Measurements from ENCODE around the gene GALNT11. TPM values are rescaled to one million over a fixed set of nuclear protein-coding genes. Genes with fewer than 3 reads are reported as not detected.
"Not testable (repeated sequence)": the region's sequence is repeated elsewhere in the genome, so short reads cannot be mapped to it uniquely, and the experiment has no call there.

GALNT11 gene
- total RNA-seq, 2 donors from 2014 or later = 45.9 to 54.4 TPM

DNA sequence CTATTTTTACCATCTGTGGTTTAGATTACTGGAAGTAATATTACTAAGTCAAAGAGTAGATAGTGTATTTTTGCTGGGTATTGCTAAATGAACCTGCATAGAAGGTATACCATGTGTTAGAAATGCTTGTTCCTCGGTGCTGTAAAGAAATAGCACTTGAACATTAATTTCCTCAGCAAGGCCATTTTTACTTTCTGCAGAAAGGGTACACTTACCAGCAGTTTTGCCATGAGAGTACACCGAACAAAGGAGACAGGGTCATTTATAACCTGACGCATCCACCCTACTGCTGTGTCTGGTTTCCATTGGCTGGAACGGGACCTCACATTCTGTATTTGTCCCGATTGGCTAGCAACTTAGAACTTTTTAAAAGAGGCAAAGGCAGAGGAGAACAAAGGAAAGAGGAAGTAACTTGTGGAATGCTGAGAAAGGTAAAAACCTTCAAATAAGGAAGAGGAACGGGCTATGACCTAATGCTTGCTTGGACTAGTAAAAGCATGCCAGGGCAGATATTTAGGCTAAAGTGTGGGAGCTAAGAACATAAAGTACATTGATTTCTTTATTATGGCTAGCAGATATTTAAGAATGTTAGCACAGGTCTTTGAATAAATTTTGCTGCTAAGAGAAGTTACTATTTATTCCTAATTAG lies 56.7 kb downstream of the GALNT11 start:
- H3K9me3 ChIP-seq; intact Hi-C loops (cut with DNase I); H3K4me3 ChIP-seq; H3K27me3 ChIP-seq; H3K36me3 ChIP-seq (replicated peaks in 1 of 2; ENCODE audit: insufficient read depth in 1 of 2, low read depth in 2 of 2): not testable (repeated sequence)
- WGBS, 2 donors = 31 to 40% methylated on average over 6 of the region's 6 CpGs
- Histone ChIP-seq H3K27ac (peak overlapping the region; percentile 66 to 90 (median 78)), H3K4me1 (peaks cover 94% of the 10 kb centered on the region)
- peak in 3 of 4 donors; percentile 28 to 41 (median 37) for DNase-seq
- ATAC-seq = peak; percentile 30
- TF ChIP-seq POLR2A (IDR thresholded peaks at IDR 0.05) (peak in 2 of 3 donors; percentile 62 to 64), CTCF (IDR thresholded peaks at IDR 0.05) (peak in 1 of 7 experiments; percentile 7)

DNA sequence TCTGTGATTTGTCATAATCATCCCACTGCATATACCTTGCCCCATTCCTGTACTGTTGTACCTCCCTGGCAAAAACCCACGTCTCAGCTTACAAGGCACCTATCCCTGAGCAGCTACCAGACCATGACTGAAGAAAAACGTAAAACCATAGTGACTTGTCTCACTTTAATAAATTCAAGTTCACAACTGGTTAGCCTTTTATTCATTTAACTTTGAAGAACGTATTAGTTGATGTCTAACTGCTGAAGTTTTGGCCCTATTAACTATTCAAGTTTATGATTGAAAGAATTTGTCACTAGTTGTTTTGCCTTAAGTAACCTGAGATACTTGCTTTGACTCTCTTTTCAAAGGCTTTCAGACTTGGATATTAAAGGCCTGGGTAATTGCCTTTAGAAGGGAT lies 59.7 kb downstream of the GALNT11 start:
- H3K4me3 ChIP-seq = no peak overlapping the region
- no peaks in the 10 kb centered on the region for H3K9me3 ChIP-seq
- no peaks in the 10 kb centered on the region for H3K27me3 ChIP-seq
- H3K27ac ChIP-seq = peak overlapping the region in 2 of 4 donors; percentile 48 to 50
- TF ChIP-seq CTCF (IDR thresholded peaks at IDR 0.05) (no peak), POLR2A (IDR thresholded peaks at IDR 0.05) (no peak)
- DNase-seq = no peak
- H3K4me1 ChIP-seq = peaks cover 67% of the 10 kb centered on the region
- intact Hi-C loops (cut with DNase I) = no loop called here
- ATAC-seq = no peak
- H3K36me3 ChIP-seq (replicated peaks in 1 of 2; ENCODE audit: insufficient read depth in 1 of 2, low read depth in 2 of 2) = no peaks in the 10 kb centered on the region
- 33 to 39% methylated on average over 3 of the region's 3 CpGs for WGBS, 2 donors

- Histone ChIP-seq H3K4me1 (peaks cover 55% of the 10 kb centered on the region), H3K9me3 (no peaks in the 10 kb centered on the region), H3K27me3 (no peaks in the 10 kb centered on the region), H3K27ac (no peak overlapping the region), H3K4me3 (no peak overlapping the region), H3K36me3 (replicated peaks in 1 of 2; ENCODE audit: insufficient read depth in 1 of 2, low read depth in 2 of 2) (no peaks in the 10 kb centered on the region)
- intact Hi-C loops (cut with DNase I) = no loop called here
- DNase-seq (no peak), ATAC-seq (no peak)
- TF ChIP-seq CTCF (IDR thresholded peaks at IDR 0.05) (no peak), POLR2A (IDR thresholded peaks at IDR 0.05) (no peak)
- WGBS, 2 donors = 4 to 5% methylated on average over 1 of the region's 1 CpG
Measured at GRCh38 chr7:152086513-152086912, 61.0 kb downstream of the GALNT11 start.

- H3K27me3 ChIP-seq = no peaks in the 10 kb centered on the region
- TF ChIP-seq POLR2A (IDR thresholded peaks at IDR 0.05) = no peak
- TF ChIP-seq CTCF (IDR thresholded peaks at IDR 0.05) = no peak
- H3K4me1 ChIP-seq = peaks cover 34% of the 10 kb centered on the region
- no peaks in the 10 kb centered on the region for H3K9me3 ChIP-seq
- no peaks in the 10 kb centered on the region for H3K36me3 ChIP-seq (replicated peaks in 1 of 2; ENCODE audit: insufficient read depth in 1 of 2, low read depth in 2 of 2)
- no peak overlapping the region for H3K27ac ChIP-seq
- intact Hi-C loops (cut with DNase I) = no loop called here
- H3K4me3 ChIP-seq = no peak overlapping the region
- no peak for DNase-seq
- ATAC-seq = no peak
- WGBS, 2 donors = 97 to 98% methylated on average over 7 of the region's 7 CpGs
Measured at GRCh38 chr7:152089183-152089582, 63.7 kb downstream of the GALNT11 start.

GRCh38 chr7:152090747-152091146 lies 65.3 kb downstream of the GALNT11 start:
- Histone ChIP-seq H3K27me3 (no peaks in the 10 kb centered on the region), H3K4me3 (no peak overlapping the region), H3K4me1 (peaks cover 19% of the 10 kb centered on the region), H3K27ac (no peak overlapping the region), H3K9me3 (no peaks in the 10 kb centered on the region), H3K36me3 (replicated peaks in 1 of 2; ENCODE audit: insufficient read depth in 1 of 2, low read depth in 2 of 2) (no peaks in the 10 kb centered on the region)
- intact Hi-C loops (cut with DNase I) = no loop called here
- ATAC-seq = no peak
- WGBS, 2 donors = 89 to 92% methylated on average over 6 of the region's 6 CpGs
- no peak for TF ChIP-seq CTCF (IDR thresholded peaks at IDR 0.05)
- TF ChIP-seq POLR2A (IDR thresholded peaks at IDR 0.05) = no peak
- DNase-seq = no peak
